Fibroblast of skin of left quadriceps (primary cell): ENCODE results near the gene ACP3.
"Not testable (repeated sequence)": the region's sequence is repeated elsewhere in the genome, so short reads cannot be mapped to it uniquely, and the experiment has no call there.

ENCODE experiments used
- DNase-seq, 2 experiments: peaks; one replicate each; pipeline ENCODE4 v3.0.0-alpha.2; 2013; ENCODE audit warnings: low read depth in 2 of 2

ACP3 gene

DNA sequence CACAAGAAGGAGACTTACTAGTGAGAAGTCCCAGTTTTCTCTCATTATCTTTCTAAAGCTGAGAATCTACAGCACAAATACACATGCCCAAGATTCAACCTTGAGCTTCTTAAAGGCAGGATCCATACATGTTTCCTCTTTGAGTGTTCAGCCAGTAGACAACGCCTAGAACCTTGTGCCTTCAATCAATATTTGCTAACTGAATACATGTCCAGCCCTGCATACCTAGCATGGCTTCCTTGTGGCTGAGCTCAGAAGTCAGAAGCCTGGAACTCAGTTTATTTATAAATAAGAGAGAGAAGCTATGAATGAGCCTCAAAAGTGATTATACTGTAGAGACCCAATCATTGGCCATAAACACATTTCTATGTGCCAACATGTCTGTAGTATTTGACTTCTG is 43.5 kb downstream of the ACP3 start:
- no peak for DNase-seq

DNA sequence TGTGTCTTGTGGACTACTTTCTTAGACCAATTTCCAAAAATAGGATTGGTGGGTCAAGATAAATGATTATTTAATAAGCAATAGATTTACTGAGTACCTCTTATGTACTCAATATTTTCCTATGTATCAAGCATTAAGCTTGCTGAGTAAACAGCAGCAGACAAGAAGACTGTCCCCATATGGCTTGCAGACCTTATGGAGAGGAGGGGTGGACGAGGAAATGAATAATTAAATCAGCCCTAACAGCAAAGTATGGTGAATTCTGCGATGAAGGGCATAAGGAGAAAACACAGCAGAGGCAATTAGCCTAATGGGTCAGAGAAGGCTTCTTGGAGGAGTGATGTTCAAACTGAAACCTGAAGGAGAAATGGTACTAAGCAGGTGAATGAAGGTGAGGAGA is 45.1 kb downstream of the ACP3 start:
- no peak for DNase-seq

DNA sequence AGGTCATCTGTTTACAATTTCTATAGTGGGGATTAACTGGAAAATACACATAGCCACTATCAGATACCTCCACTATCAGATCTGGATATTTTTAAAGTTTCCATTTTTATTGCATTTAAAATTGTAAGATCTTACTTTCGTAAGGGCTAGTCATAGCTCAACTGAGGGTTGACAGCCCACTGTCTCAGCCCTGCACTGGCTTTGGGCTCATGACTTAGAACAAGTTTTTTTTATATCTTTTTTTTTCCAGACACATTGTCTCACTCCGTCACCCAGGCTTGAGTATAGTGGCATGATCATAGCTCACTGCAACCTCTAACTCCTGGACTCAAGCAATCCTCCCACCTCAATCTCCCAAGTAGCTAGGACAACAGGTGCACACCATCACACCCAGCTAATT is 51.3 kb downstream of the ACP3 start:
- DNase-seq, result no peak

DNA sequence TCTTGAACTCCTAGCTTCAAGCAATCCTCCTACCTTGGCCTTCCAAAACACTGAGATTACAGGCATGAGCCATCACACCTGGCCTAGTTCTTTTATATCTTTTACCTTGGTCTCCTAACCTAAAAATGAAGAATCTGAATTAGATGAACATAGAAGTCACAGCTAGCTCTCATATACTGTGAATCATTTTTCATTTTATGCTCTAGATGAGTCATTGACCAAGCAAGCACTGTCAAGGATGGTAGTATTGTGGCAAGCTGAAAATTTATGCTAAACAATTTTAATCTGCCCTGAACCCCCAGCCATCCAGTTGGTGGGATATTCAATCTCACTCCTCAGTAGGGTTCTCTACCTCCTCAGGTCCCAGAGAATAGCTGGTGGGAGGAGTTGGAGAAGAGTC is 51.8 kb downstream of the ACP3 start:
- no peak for DNase-seq

DNA sequence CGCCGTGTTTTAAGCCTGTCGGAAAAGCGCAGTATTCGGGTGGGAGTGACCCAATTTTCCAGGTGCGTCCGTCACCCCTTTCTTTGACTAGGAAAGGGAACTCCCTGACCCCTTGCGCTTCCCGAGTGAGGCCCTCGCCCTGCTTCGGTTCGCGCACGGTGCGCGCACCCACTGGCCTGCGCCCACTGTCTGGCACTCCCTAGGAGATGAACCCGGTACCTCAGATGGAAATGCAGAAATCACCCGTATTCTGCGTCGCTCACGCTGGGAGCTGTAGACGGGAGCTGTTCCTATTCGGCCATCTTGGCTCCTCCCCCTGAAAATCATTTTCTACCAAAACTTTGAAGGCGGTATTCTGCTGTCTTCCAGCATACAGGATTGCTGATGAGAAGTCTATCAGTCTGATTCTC is 59.7 kb downstream of the ACP3 start:
- not testable (repeated sequence) for DNase-seq

DNA sequence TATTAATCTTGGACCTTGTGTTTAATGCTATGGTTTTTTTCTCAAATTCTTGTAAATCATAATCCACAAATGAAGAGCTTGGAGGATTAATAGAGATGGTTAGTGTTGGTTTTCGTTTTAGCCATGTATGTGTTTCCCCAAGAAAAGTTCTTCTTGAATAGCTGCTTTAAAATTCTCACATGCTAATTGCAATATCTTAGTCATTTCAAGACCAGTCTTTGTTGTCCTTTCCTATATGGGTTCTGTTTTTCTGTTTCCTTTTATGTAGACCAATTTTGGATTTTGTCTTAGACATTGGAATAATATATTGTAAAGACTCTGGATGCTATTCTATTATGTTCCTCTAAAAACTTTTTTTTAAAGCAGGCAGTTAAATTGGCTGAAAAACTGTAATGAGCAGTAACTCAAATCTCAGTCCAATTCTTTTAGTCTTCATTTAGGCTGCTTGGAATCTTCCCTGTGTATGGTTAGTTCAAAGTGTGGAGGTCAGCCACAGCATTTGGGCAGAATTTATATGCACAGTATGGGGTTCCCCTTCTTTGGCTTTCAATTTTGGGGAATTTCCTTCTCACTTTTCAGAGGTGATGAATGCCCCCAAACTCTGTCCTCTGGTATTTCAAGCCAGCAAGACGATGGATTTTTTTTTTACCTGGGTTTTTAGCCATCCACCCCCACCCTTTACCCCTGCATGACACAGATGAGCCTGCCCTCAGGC is 61.0 kb downstream of the ACP3 start:
- no peak for DNase-seq

DNA sequence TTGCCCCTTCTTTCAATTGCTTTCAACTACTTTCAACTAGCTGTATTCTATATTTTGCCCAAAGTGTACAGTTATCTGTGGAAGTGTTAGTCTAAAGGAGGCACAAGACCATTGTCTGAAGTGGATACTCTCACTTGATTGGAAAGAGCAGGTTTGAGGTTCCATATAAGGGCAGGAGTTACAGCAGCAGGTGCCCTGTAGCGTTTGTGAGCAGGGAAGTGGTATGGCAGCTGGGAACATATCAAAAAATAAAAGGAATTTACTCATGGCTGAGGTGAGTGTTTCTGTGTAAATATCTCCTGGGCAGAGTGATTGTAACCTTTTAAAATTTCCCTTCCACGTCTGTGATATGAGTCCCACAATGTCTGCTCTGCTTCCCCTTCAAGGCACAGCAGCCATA is 61.6 kb downstream of the ACP3 start:
- no peak for DNase-seq

DNA sequence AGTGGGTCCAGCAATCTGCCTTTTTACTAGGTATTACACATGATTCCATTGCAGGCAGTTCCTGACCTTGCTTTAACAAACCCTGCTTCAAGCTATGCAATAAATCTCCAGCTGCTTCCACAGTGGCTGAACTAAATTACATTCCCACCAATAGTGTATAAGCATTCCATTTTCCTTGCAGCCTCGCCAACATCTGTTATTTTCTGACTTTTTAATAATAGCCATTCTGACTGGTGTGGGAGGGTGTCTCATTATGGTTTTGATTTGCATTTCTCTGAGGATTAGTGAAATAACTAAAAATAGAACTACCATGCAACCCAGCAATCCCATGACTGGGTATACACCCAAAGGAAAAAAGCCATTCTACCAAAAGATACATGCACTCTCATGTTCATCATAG is 63.7 kb downstream of the ACP3 start:
- peak; percentile 4 to 5 for DNase-seq

DNA sequence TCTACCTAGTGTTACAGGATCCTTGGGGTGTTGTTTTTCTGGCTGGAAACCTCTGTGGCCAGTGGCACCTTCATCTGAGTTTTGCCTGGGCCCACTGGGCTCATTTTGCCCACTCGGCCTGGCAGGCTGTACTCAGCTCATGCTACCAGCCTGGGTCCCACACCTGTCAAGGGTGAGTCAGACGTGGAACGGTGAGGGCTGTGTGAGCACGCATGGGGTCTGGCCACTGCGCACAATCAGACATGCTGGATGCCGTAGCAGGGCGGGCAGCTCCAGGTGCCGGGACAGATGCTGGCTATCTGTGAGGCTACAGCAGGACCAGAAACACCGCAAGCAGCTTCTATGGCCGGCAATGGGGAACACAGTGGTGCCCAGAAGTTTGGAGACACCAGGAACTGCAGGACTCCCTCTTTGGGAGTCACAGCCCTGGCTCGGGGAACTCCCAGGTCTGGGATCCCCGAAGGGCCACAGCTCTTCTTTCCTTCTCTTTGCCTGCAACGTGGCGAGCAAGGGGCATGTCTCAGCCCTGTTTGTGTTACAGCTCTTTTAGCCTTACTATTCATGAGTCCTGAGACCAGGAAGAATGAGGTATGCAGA is 64.2 kb downstream of the ACP3 start:
- DNase-seq, result no peak

DNA sequence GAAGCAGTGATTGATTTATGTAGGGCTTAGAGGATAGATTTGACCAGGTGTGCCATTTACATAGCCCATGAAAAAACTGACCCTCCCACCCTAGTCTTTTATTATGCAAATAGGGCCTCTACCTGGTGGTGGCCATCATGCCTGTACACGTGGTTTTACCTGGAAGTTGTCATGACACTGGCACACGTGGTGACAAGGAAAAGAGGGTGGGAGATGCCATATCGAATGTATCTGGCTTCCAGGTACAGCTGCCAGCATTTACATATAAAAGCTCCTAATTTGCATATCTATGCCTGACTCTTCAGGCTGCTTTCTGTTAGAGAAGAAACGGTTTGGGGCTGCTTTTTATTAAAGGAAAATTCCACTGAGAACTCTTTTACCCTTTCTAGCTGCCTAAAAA is 65.1 kb downstream of the ACP3 start:
- no peak for DNase-seq

DNA sequence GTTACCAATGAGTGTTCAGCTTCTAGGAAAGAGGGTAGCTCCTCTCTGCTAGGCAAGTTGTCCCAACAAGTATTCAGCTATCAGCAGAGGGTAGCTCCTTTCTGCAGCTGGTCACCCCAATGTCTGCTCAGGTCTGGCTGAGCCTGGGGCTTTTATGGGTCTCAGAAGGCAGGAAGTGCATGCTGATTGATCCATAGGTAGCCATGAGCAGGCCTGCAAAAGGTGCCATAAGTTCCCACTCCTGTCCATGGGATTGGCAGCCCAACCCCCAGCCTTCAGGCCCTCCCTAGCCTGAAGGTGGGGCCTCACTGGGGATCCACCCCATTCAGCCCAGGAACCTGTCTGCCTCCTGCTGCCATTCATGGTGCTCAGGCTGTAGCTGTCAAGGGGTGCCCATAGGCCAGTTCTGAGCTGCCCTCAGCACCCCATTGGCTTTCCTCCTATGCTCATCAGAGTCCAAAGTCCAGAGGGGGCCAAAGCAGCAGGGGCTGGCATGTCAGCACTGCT is 65.5 kb downstream of the ACP3 start:
- no peak for DNase-seq

DNA sequence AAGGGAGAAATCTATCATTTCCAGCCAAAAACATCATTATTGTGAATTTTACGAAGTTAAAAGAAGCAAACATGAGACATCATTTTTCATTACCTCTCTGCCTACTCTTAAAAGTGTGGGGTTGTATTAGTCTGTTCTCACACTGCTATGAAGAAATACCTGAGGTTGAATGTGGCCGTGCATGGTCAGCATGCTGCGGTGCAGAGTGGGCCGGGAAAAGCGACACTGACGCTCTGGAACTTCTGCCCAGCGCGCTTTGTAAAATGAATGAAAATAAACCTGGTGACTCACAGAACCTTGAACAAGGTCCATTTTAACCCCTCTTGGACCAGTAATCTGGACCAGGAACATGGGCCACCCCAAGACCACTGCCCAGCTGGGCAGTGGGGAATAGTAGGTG is 69.1 kb downstream of the ACP3 start:
- no peak for DNase-seq

DNA sequence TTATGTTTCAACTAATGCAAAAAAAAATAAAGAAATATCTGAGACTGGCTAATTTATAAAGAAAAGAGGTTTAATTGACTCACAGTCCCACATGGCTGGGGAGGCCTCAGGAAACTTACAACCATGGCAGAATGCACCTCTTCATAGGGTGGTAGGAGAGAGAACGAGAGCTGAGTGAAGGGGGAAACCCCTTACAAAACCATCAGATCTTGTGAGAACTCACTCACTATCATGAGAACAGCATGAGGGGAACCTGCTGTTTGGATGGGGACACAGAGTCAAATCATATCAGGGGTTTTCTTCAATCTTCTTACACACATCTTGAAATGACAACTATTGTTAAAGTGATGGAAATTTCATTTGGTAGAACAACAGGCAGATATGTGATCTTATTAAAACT is 75.5 kb downstream of the ACP3 start:
- not testable (repeated sequence) for DNase-seq

DNA sequence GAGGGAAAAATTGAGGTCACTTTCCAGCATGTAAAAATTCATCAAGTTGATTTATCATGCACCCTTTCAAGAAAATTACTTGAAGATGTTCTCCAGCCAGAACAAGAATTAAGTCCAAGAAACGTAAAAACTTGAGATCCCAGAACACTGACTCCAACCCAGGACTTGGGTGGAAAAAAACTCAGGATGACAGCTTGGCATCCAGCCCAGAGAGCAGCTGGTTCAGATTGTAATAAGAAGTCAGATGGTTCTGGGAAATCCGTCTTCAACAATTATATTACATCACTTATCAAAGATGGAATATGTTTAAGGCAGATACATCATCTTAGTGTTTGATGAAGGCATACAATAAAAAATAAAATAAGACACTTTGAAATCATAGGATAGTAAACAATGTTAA is 77.1 kb downstream of the ACP3 start:
- DNase-seq, result peak; percentile 43 to 53

DNA sequence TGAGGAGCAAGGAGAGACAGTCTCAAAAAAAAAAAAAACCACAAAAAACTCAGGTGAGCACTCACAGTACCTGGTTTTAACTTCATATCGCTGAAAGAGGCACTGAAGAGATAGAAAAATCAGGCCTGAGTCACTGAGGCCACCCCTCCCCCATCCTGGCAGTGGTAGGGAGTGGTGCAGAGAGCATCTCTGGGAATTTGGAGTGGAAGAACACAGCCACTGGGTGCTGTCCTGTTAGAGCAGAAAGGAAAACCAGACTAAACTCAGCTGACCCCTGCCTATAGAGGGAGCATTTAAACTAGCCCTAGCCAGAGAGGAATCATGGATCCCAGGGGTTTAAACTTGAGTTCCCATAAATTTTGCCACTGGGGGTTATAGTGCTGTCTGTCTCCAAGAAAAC is 77.9 kb downstream of the ACP3 start:
- DNase-seq, result no peak

DNA sequence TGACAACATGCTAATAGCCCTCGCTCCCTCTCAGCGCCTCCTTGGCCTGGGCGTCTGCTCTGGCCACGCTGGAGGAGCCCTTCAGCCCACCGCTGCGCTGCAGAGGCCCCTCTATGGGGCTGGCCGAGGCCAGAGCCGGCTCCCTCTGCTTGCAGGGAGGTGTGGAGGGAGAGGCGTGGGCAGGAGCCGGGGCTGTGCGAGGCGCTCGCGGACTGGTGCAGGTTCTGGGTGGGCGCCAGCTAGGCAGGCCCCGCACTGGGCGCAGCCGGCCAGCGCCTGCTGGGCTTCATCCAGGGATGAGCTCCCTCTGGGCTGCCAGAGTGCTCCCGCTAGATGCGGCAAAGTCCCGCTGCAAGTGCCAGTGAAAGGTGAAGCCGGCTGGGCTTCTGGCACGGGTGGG is 79.0 kb downstream of the ACP3 start:
- DNase-seq, result no peak

DNA sequence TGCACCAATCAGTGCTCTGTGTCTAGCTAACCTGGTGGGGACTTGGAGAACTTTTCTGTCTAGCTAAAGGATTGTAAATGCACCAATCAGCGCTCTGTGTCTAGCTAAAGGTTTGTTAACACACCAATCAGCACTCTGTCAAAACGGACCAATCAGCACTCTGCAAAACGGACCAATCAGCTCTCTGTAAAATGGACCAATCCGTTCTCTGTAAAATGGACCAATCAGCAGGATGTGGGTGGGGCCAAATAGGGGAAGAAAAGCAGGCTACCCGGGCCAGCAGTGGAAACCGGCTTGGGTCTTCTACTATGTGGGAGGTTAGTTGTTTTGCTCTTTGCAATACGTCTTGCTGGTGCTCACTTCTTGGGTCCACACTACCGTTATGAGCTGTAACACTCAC is 79.6 kb downstream of the ACP3 start:
- not testable (repeated sequence) for DNase-seq

DNA sequence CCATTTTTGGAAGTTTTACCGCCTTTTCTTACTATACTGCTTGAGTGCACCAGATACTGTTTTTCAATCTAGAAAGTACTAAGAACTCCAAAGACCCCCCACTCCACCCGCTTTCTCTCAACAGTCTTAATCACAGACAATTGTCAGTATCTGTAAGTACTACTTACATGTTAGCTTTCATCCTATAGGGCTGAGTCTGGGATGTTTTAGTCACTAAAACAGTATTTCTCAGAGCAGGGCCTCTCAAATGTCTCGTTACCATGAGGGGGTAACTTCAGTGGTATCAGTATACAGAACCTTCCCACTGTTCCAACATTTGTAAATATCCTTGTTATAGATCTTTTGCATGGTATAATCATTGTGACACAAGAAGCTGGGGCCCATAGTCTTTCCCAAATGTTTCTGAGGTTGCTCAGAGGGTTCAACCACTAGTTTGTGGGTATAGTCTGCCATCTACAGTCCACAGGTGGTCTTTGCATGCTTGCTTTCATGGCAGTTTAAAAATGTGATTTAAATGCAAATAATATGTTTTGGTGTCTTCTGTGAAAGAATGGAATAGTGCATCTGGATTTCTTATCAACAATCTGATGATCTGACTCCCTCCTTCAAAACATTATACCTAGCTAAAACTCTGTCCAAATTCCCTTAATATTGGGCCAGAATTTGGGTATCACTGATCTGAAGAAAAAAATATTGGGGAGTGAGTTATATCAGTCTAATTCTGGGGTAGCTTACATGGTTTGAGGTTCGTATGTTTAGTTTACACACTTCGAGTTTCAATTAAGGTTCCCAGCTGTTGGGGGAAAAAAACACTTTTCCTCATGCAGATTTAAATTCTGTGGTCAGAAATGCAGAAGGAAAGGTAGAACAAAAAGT is 82.1 kb downstream of the ACP3 start:
- DNase-seq, result peak in 1 of 2 experiments; percentile 29

DNA sequence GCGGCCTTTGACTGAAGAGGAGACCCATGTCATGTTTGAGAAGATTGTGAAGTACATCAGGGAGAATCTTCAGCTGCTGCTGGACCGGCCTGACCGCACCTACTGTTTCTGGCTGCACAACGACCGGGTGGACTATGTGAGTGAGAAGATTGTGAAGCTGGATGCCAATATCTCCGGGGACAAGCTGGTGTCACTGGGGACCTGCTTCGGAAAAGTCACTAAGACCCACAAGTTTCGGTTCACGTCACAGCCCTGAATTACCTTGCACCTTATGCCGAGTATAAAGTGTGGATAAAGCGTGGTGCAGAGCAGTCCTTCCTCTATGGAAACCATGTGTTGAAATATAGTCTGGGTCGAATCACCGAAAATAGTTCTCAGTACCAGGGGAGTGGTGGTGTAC is 84.0 kb downstream of the ACP3 start:
- DNase-seq, result no peak

DNA sequence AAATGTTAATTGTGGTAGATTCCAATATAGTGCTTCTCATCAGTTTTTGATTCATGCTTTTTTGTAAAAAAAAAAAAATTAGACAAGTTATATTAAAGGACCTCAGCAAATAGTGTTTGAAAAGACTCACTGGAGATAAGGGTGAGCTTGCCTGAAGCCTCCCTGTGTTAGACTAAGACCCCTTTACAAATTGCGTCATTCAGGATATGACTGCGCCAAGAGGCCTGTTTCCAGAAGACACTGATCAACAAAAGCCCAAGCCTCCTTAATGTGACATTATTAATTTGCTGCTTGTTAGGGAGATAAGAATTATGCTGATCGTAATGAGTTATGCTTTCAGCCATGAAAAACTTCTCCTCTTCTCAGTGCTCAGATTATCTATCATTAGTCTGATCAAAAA is 87.1 kb downstream of the ACP3 start:
- DNase-seq, result no peak

DNA sequence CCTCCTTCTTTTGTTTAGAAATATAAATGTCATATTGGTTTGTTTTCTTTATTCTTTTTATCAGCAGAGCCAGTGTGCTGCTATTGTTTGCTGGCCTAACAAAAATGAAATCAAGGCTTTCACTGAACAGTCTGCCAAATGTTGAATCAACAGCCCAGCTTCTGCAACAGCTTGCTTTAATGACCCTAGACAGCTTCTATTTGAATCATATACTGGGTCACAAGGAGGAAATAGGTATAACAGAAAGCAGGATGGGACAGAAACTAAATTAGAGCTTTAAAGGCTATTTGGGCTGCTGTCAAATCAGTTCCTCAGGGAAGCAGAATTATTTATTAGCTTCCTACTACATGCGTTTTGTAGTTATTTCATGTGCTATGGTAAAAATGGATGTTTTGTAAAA is 88.0 kb downstream of the ACP3 start:
- no peak for DNase-seq

DNA sequence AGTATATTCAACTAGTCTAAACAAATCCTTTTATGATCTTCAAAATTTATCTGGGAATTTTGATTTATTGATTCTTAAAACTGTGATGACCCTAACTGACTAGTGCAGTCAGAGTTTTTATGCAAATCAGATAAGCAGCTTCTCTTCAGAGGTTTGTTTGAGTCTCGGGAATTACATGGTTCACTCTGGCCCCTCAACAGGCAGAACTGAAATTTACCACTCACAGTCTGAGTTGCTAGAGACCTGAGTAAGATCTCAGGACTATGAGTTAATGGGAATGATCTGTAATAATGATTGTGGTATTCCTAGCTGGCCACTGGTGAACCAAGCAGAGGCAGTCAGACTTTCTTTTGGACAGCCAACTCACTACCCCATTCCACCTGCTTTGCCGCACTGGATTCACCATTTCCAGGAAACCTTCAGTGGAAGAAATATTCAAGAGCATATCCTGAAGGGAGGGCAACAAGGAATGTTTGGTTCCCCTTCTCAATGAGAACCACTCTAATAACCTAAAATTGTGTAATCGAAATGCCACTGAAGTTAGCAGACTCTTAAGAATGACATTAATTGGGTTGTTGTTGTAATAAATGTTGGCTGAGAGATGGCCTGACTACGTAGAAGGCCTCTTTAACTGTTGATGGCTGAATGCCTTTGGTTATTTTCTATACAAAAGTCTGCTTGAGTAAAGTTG is 88.5 kb downstream of the ACP3 start:
- no peak for DNase-seq
